ENCODE data around the gene FAM120AOS.

Gene FAM120AOS

GRCh38 chr9:93397661-93398373 is 55.6 kb downstream of the FAM120AOS start:
- no peak overlapping the region for H3K4me3 ChIP-seq (replicated peaks; ENCODE audit: low read depth, low read length)
- TF ChIP-seq CTCF (IDR thresholded peaks at IDR 0.05; ENCODE audit: low read length, missing control alignments) = no peak
- DNase-seq (ENCODE audit: low read depth) = peak; percentile 60
